GM21381 (cell line): Measurements from ENCODE around the gene SLC38A10.

ENCODE experiments used
- ATAC-seq: cut with Tn5 transposase; IDR thresholded peaks from one replicate; pipeline ENCODE4 v1.9.1; 2021; ENCODE audit warnings: mild to moderate bottlenecking, moderate library complexity; ENCODE audit not compliant: unreplicated experiment

SLC38A10 gene

GRCh38 chr17:81279278-81280275 is 15.5 kb downstream of the SLC38A10 start:
- ATAC-seq: no peak

- ATAC-seq: no peak
Measured at GRCh38 chr17:81278831-81279230, 16.3 kb downstream of the SLC38A10 start.

DNA sequence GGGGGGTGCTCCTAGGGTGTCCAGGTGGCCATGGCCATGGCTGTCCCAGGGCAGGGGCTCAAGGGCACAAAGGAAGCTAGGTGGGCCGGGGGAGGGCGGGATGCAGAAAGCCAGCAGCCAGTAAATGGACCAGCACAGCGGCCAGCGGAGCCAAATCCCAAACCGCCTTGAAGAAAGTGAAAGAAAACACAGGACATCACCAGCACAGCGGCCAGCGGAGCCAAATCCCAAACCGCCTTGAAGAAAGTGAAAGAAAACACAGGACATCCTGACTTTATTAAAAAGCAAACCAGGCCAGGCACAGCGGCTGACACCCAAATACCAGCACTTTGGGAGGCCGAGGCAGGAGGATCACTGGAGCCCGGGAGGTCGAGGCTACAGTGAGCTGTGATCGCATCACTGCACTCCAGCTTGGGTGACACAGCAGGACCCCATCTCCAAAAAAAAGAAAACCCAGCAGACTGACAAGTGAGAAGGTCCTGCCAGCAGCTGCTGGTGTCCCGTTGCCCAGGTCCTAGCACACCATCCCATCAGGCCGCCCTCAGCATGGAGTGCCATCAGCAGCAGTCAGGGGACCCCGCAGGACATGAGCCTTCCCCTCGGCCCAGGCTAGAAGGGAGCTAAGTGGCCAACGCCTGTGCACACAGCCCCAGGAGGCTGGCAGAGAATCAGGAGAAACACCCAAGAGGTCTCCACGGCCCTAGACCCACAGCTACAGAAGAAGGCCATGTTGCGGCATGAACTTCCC is 17.0 kb downstream of the SLC38A10 start:
- no peak for ATAC-seq

- no peak for ATAC-seq
Measured at GRCh38 chr17:81277421-81277820, 17.7 kb downstream of the SLC38A10 start.

DNA sequence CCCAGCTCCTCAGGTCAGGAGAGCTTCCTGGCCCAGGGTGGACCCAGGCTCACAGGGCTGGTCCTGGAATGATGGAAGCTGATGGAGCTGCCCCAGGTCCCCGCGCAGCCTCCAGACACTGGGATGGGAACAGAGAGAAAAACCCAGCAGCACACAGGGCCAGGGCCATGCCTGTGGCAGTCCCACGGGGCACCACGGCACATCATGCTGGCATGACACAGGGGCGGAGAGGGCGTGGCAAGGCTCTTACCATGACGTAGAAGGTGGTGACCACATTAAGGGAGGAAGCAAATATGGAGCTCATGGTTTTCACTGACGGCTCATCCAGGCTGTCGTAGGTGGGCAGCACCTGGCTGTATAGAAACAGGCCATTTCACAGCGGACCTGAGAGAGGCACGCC is 18.3 kb downstream of the SLC38A10 start:
- no peak for ATAC-seq

DNA sequence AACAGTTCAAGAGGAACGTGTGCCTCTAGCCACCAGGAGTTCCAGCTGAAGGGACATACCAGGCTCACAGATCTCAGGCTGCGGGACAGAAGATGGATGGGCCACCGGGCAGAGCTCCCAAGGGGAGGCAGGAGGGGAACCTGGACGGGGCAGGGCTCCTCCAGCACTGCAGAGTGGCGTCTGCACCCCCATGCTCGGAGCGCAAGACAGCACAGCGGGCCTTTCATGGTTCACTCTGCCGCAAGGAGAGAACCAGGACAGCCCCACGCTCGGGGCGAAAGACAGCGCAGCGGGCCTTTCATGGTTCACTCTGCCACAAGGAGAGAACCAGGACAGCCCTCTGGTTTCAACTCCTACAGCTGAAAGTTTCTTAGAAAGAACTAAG is 20.6 kb downstream of the SLC38A10 start:
- no peak for ATAC-seq

GRCh38 chr17:81273698-81274470 is 21.2 kb downstream of the SLC38A10 start:
- no peak for ATAC-seq

- ATAC-seq: no peak
Measured at GRCh38 chr17:81272616-81273015, 22.5 kb downstream of the SLC38A10 start.

- no peak for ATAC-seq
Measured at GRCh38 chr17:81271226-81271625, 23.9 kb downstream of the SLC38A10 start.

DNA sequence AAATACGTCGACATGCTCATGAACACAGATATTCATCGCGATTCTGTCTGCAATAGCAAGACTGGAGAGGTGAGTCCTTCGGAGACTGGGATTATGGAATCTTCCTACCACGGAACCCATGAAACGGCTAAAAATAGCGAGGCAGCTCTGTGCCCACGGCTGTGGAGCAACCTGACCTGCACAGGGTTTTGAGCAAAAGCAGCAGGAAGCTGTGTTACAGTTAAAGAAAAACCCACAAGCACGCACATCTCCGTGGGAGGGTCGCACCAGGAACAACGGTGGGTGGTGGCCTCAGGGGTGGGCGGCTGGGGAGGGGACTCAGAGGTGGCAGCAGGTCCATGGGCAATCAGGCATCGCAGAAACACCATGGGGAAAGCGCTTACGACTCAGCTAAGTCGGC is 24.8 kb downstream of the SLC38A10 start:
- ATAC-seq: no peak

- no peak for ATAC-seq
Measured at GRCh38 chr17:81267390-81268067, 27.6 kb downstream of the SLC38A10 start.

DNA sequence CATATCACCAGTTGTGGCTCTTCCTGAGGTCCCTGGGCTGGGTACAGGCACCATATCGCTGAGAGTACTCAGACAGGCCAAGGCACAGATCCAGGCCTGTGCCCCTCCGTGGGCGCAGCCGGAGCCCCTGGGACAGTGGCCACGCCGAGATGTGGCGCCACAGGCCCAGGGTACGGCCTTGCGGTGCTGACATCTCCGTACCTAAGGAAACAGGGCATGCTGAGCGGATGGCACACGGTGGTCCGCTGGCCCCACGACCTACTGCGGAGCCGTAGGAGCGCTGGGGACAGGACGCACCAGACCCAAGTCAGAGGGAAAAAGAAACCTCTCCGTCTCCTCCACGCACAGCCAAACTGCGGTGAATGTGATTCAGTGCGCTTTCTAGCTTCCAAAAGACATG is 29.5 kb downstream of the SLC38A10 start:
- ATAC-seq: no peak

- ATAC-seq: no peak
Measured at GRCh38 chr17:81264640-81265039, 30.5 kb downstream of the SLC38A10 start.

DNA sequence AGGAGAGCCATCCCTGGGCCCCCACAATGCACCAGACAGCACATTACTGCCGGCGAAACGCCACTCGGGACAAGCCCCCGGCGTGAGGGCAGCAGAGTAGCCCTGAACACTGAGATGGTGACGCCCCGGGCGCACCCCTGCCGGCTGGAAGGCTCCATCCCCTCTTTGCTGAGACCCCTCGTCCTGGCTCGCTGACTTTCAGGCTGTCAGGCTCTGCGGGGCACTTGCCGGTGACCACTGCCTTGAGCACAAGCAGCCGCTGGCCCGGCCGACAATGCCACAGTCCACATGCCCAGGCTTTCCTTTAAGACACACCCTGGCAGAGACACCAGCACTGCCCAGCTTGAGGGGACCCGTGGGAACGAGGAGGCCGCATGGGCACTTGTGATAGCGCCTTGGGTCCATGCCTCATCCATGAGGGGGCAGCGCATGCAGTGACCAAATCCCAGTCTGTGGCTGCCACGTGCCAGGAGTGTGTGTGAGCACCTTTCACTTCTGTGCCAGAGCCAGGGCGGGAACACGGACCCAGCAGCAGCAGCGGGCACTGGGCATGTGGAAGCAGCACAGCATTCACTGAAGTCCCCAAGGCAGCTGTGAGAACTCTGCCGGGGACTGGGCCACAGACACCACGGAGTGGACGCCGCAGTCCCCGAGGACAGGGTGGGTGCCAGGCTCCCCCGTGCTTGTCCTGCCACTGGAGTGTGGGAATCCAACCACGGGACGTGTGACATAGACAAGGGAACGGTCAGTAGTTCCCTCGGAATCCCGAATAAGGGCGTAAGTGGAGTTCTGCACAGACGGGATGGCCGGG is 31.5 kb downstream of the SLC38A10 start:
- no peak for ATAC-seq

DNA sequence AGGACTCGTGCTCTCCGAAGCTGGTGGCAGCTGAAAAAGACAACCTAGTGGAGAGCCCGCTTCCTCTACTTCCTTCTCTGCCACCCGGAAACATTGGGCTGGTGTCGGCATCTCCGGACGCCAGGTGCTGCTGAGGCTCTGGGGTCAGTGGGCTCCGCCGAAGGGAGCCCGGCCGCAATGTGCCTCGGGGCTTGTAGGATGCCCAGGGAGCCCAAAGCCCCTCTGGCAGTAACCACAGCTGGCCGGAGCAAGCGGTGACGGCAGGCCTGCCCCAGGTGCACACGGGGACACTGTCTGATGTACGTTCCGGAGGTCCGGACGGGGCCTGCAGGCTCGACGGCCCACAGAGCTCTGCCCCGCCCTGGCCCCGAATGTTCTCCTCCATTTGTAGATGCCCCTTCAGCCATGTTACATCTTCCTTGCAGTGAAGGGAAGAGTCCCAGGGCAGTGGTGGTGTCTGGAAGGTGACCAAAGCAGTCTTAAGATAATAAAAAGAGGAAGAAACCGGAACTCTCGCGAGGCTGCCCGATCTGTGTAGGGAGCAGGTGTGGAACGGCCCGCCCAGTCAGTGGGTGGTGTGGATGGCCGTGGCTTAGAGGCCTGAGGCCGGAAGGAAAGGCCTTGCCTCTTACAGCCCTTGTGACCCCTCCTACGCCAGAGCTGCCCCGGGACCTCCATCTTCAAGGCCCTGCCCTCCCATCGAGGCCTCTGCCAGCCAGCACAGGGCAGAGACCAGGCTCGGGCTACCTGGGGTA is 33.3 kb downstream of the SLC38A10 start:
- ATAC-seq: no peak

DNA sequence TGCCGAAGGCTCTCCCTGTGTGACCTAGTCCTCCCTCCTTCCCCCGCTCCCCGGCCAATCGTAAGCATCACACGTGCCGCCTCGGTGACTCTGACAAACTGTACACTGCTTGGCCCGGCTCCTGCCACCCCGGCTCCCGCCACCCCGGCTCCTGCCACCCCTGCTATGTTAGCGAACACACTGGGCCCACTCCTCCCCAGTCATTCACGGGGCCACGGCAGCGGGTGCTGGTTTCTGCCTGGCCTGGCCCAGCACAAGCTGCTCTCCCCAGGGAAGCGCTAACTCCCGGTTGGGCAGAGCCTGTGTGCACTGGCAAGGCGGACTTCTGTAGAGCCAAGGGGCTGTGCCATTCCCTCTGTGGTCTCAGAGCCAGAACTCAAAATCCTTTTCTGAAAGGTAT is 34.0 kb downstream of the SLC38A10 start:
- ATAC-seq: no peak

- no peak for ATAC-seq
Measured at GRCh38 chr17:81260641-81261040, 34.5 kb downstream of the SLC38A10 start.

GRCh38 chr17:81260171-81260570 is 34.9 kb downstream of the SLC38A10 start:
- no peak for ATAC-seq

DNA sequence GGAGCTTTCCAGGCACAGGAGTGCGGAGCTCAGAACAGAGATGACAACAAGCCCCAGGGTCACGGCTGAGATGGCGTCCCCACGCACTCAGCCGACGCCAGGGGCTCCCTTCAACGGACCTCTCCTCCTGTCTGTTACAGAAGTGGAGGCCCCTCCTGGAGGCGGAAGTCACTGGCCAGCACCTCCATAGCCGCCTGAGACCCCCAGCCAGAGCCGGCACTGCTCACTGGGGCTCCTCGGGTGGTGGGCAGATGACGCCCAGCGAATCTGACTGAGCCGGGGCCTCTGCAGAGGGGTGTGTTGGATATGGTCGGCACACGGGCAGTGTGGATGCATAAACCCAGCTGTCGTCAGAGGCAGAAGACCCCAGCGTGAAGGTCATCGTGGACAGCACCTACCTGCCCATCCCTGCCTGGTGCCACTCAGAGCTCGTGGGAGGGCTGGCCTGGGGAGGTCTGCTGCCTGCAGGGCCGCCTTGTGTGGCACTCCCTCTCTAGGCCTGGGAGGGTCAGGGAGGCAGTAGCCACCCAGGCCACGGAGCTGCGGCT is 36.0 kb downstream of the SLC38A10 start:
- no peak for ATAC-seq
